Fibroblast of villous mesenchyme (primary cell): ENCODE data around the gene LHX2. TPM values are rescaled to one million over a fixed set of nuclear protein-coding genes. Genes with fewer than 3 reads are reported as not detected.

Experiments
- DNase-seq: peaks from one replicate; pipeline ENCODE4 v3.0.0-alpha.2; 2010; ENCODE audit warnings: low read depth
- H3K4me3 ChIP-seq: 2 replicates; pipeline ENCODE4 v1.5.1; 2011; ENCODE audit warnings: low read depth, mild to moderate bottlenecking, low read length
- CTCF ChIP-seq: IDR thresholded peaks from 2 replicates; pipeline ENCODE4 v1.5.1; 2012; ENCODE audit warnings: low read depth, mild to moderate bottlenecking, low read length; ENCODE audit not compliant: insufficient read depth
- total RNA-seq: library from RNA; depleted of rRNA; stranded (reverse); fragments of >200 nt; gene quantifications from 2 replicates; pipeline ENCODE4 v1.2.3, GENCODE V29; 2012

The LHX2 gene
- total RNA-seq, 1 donor: not detected

- no peak for TF ChIP-seq CTCF
- no peak overlapping the region for H3K4me3 ChIP-seq
Observed at GRCh38 chr9:124050955-124051354, 39.4 kb downstream of the LHX2 start.

GRCh38 chr9:124052401-124052800 lies 40.8 kb downstream of the LHX2 start:
- H3K4me3 ChIP-seq: no peak overlapping the region
- no peak for DNase-seq
- TF ChIP-seq CTCF: no peak

More at GRCh38 chr9:124050955-124051354, 39.4 kb downstream of the LHX2 start:
- no peak for DNase-seq

- H3K4me3 ChIP-seq: no peak overlapping the region
- no peak for TF ChIP-seq CTCF
- peak; percentile 55 for DNase-seq
Observed at GRCh38 chr9:124054582-124055227, 43.1 kb downstream of the LHX2 start.

GRCh38 chr9:124060844-124061605 lies 49.5 kb downstream of the LHX2 start:
- no peak for DNase-seq
- no peak for TF ChIP-seq CTCF
- H3K4me3 ChIP-seq: no peak overlapping the region

DNA sequence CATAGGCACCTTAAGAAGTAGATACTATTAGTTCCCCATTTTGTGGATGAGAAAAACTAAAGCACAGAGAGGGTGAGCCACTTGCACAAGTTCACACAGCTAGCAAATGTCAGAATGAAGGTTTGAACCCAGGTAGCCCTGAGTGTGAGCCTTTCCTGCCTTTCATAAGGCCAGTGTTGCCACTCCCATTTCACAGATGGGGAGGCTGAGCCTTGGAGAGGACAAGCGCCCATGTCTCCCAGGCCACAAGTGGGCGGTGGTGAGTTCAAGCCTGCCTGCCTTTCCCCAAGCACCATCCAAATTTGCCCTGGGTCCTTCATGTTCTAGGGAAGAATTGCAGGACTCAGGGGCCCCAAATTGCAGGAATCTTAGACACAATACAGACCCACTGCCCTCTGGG lies 50.6 kb downstream of the LHX2 start:
- no peak for DNase-seq
- no peak for TF ChIP-seq CTCF
- H3K4me3 ChIP-seq: no peak overlapping the region

DNA sequence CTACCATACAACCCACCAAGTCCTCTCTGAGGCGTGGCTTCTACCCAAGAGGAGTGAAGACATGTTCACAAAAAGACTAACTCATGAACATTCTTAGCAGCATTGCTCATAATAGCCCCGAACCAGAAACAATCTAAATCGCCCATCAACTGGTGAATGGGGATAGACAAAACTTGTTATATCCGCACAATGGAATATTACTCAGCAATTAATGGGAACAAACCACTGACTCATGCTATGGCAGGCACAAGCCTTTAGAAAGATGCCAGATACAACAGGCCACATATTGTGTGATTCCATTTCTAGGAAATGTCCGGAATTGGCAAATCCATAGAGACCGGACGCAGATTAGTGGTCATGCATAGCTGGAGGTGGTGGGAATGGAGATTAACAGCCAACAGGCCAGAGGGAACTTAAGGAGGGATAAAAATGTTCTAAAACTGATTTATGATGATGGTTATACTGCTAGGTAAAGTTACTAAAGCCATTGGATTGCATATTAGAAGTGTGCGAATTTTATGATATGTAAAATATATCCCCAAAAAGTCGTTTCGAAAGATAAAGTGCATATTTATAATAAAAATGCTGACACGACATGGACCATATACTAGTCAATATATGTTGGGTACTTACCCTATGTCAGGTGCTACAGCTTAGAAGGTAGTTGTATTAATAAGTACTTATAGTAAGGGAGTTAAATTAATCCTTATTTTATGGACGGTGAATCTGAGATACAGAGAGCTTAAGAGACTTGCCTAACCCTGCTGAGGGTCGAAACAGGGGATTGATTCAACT lies 55.4 kb downstream of the LHX2 start:
- no peak for TF ChIP-seq CTCF
- H3K4me3 ChIP-seq: no peak overlapping the region
- DNase-seq: no peak
